ENCODE data around the gene NUDT22. TPM values are rescaled to one million over a fixed set of nuclear protein-coding genes. Genes with fewer than 3 reads are reported as not detected.

NUDT22 gene
- total RNA-seq, 1 donor from 2014 or later = 73.9 TPM

Other genes with a start within 250 kb of the NUDT22 start
- gene OTUB1, start 239.8 kb upstream of the NUDT22 start, total RNA-seq = 54.4 TPM
- 0.45 TPM for gene FLRT1, start 190.3 kb upstream of the NUDT22 start, total RNA-seq
- 139 TPM for gene MACROD1, start 60.2 kb upstream of the NUDT22 start, total RNA-seq
- gene STIP1, start 40.1 kb upstream of the NUDT22 start, total RNA-seq = 127 TPM
- 6.9 TPM for gene FERMT3, start 19.6 kb upstream of the NUDT22 start, total RNA-seq
- gene TRPT1, start 88 bp upstream of the NUDT22 start, total RNA-seq = 84.9 TPM
- gene DNAJC4, start 4.3 kb downstream of the NUDT22 start, total RNA-seq = 59.1 TPM
- gene VEGFB, start 8.3 kb downstream of the NUDT22 start, total RNA-seq = 305 TPM
- gene FKBP2, start 14.8 kb downstream of the NUDT22 start, total RNA-seq = 50.0 TPM
- 132 TPM for gene PPP1R14B, start 20.7 kb downstream of the NUDT22 start, total RNA-seq
- gene PLCB3, start 25.3 kb downstream of the NUDT22 start, total RNA-seq = 12.0 TPM
- gene BAD, start 58.4 kb downstream of the NUDT22 start, total RNA-seq = 98.7 TPM
- 33.6 TPM for gene GPR137, start 59.6 kb downstream of the NUDT22 start, total RNA-seq
- not detected for gene KCNK4, start 65.0 kb downstream of the NUDT22 start, total RNA-seq
- not detected for gene CATSPERZ, start 74.1 kb downstream of the NUDT22 start, total RNA-seq
- gene ESRRA, start 79.2 kb downstream of the NUDT22 start, total RNA-seq = 256 TPM
- 83.4 TPM for gene TRMT112, start 91.3 kb downstream of the NUDT22 start, total RNA-seq
- 362 TPM for gene PRDX5, start 91.8 kb downstream of the NUDT22 start, total RNA-seq
- 7.2 TPM for gene CCDC88B, start 113.9 kb downstream of the NUDT22 start, total RNA-seq
- 15.1 TPM for gene RPS6KA4, start 132.9 kb downstream of the NUDT22 start, total RNA-seq

Data from left ventricle myocardium superior (tissue), 1 donor.